Mammary epithelial cell (primary cell): ENCODE data around the gene NAPB.

Experiments
- CTCF ChIP-seq, 2 donors: IDR thresholded peaks in 1 of 2; conservative IDR thresholded peaks in 1 of 2; 2 replicates each; pipeline ENCODE4 v1.5.1; 2011 to 2012; ENCODE audit warnings: inconsistent platforms in 2 of 2, low read length in 2 of 2, mild to moderate bottlenecking in 2 of 2, control low read depth in 1 of 2, low read depth in 1 of 2; ENCODE audit not compliant: insufficient read depth in 1 of 2; ENCODE audit errors: extremely low read depth in 1 of 2
- EZH2 ChIP-seq: IDR thresholded peaks from 2 replicates; pipeline ENCODE4 v1.6.1; 2012; ENCODE audit warnings: low read length, inconsistent platforms, borderline replicate concordance

- no peak for TF ChIP-seq CTCF (conservative IDR thresholded peaks at IDR 0.05 in 1 of 2, IDR thresholded peaks at IDR 0.05 in 1 of 2; ENCODE audit: extremely low read depth in 1 of 2, insufficient read depth in 1 of 2, low read depth in 1 of 2, low read length in 2 of 2)
- no peak for TF ChIP-seq EZH2
Measured at GRCh38 chr20:23449421-23449820, 28.1 kb upstream of the NAPB start.
